HL-60 (cell line): ENCODE data around the gene ERC2.

Experiments used
- DNase-seq, 2 experiments: peaks; one replicate each; pipeline ENCODE4 v3.0.0-alpha.2; 2010 to 2020; ENCODE audit warnings: low read depth in 1 of 2, low spot score in 1 of 2
- H3K27ac ChIP-seq: fragments of 250-450 bp; sonication (Bioruptor Pico); replicated peaks from 2 replicates; pipeline ENCODE4 v1.5.1; 2020; ENCODE audit warnings: mild to moderate bottlenecking, moderate library complexity
- H3K27me3 ChIP-seq: fragments of 250-450 bp; sonication (Bioruptor Pico); 2 replicates; pipeline ENCODE4 v1.5.1; 2021; ENCODE audit warnings: mild to moderate bottlenecking, moderate library complexity; ENCODE audit not compliant: insufficient read depth, poor library complexity, severe bottlenecking
- H3K4me3 ChIP-seq: replicated peaks from 2 replicates; pipeline ENCODE4 v1.5.1; 2011; ENCODE audit warnings: mild to moderate bottlenecking, control low read depth, low read length; ENCODE audit not compliant: insufficient read depth
- GABPA ChIP-seq: IDR thresholded peaks from 2 replicates; pipeline ENCODE4 v1.6.1; 2012; ENCODE audit warnings: low read depth
- POLR2AphosphoS5 ChIP-seq: IDR thresholded peaks from 2 replicates; pipeline ENCODE4 v1.6.1; 2012; ENCODE audit warnings: low read depth
- SPI1 ChIP-seq: IDR thresholded peaks from 2 replicates; pipeline ENCODE4 v1.6.1; 2012; ENCODE audit warnings: low read depth, mild to moderate bottlenecking, borderline replicate concordance
- TF ChIP-seq, protein P1 (sequence below): IDR thresholded peaks from 2 replicates; pipeline ENCODE4 v1.6.1; 2012; ENCODE audit warnings: low read depth; ENCODE audit not compliant: insufficient replicate concordance
- TF ChIP-seq, protein P2 (sequence below): IDR thresholded peaks from one replicate; pipeline ENCODE4 v1.5.1; 2011; ENCODE audit warnings: low read length, control low read depth, inconsistent platforms; ENCODE audit not compliant: insufficient read depth

The ERC2 gene

DNA sequence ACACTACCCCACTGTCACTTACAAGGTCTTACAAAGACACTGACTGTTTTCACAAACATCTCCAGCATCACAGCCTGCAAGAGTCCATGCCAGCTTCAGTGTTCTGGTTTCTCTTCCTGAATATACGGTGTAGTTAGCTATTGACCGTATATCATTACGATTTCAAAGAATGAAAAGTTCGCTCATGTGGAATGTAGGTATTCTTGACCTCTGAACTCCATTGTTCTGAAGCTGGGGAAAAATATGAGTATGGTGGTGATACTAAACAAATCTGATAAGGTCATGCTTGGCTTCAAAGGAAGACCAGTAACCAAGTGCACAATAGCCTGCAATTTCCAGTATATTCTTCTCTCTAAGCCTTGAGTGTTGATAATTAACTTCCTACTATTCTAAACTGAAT lies 665.5 kb downstream of the ERC2 start:
- DNase-seq = no peak
- TF ChIP-seq GABPA = no peak
- TF ChIP-seq, protein P1, sequence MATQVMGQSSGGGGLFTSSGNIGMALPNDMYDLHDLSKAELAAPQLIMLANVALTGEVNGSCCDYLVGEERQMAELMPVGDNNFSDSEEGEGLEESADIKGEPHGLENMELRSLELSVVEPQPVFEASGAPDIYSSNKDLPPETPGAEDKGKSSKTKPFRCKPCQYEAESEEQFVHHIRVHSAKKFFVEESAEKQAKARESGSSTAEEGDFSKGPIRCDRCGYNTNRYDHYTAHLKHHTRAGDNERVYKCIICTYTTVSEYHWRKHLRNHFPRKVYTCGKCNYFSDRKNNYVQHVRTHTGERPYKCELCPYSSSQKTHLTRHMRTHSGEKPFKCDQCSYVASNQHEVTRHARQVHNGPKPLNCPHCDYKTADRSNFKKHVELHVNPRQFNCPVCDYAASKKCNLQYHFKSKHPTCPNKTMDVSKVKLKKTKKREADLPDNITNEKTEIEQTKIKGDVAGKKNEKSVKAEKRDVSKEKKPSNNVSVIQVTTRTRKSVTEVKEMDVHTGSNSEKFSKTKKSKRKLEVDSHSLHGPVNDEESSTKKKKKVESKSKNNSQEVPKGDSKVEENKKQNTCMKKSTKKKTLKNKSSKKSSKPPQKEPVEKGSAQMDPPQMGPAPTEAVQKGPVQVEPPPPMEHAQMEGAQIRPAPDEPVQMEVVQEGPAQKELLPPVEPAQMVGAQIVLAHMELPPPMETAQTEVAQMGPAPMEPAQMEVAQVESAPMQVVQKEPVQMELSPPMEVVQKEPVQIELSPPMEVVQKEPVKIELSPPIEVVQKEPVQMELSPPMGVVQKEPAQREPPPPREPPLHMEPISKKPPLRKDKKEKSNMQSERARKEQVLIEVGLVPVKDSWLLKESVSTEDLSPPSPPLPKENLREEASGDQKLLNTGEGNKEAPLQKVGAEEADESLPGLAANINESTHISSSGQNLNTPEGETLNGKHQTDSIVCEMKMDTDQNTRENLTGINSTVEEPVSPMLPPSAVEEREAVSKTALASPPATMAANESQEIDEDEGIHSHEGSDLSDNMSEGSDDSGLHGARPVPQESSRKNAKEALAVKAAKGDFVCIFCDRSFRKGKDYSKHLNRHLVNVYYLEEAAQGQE = no peak
- H3K4me3 ChIP-seq = no peak overlapping the region
- H3K27ac ChIP-seq = no peak overlapping the region
- no peaks in the 10 kb centered on the region for H3K27me3 ChIP-seq

DNA sequence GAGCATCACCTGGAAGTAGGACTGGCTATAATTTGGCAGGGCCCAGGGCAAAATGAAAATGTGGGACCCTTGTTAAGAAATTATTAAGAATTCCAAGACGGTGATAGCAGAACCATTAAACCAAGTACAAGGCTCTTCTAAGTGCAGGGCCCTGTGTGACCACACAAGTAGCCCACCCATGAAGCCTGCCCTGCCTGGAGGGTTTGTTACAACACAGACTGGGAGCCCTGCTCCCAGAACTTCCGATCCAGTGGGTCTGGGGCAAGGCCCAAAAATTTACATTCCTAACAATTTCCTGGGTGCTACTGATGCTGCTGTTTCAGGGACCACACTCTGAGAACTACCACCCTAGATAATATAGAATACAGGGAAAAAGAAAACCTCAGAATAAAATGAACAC lies 666.6 kb downstream of the ERC2 start:
- TF ChIP-seq GABPA = no peak
- TF ChIP-seq, protein P1 = no peak
- no peak for TF ChIP-seq POLR2AphosphoS5
- no peak for TF ChIP-seq SPI1
- TF ChIP-seq, protein P2, sequence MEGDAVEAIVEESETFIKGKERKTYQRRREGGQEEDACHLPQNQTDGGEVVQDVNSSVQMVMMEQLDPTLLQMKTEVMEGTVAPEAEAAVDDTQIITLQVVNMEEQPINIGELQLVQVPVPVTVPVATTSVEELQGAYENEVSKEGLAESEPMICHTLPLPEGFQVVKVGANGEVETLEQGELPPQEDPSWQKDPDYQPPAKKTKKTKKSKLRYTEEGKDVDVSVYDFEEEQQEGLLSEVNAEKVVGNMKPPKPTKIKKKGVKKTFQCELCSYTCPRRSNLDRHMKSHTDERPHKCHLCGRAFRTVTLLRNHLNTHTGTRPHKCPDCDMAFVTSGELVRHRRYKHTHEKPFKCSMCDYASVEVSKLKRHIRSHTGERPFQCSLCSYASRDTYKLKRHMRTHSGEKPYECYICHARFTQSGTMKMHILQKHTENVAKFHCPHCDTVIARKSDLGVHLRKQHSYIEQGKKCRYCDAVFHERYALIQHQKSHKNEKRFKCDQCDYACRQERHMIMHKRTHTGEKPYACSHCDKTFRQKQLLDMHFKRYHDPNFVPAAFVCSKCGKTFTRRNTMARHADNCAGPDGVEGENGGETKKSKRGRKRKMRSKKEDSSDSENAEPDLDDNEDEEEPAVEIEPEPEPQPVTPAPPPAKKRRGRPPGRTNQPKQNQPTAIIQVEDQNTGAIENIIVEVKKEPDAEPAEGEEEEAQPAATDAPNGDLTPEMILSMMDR = no peak
- Histone ChIP-seq H3K4me3 (no peak overlapping the region), H3K27ac (no peak overlapping the region), H3K27me3 (no peaks in the 10 kb centered on the region)
- DNase-seq = no peak

DNA sequence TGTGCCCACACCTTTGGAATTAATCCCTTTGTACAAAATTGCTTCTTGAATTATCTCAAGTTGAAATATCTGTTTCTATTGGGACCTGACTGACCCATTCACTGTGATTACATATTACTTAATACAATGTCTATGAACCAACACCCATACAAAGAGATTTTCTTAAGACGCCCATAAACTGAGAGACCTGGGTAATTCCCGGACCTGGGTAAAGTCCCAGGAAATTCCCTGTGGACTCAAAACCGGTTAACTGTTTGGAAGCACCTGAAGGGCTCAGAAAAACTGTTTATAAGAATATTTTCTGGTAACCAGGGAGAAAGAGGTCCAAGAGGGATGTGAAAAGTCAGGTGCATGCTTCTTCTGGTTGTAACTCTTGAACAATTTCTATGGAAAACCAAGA lies 667.2 kb downstream of the ERC2 start:
- TF ChIP-seq POLR2AphosphoS5 (no peak), GABPA (no peak), SPI1 (no peak)
- TF ChIP-seq, protein P2 = no peak
- TF ChIP-seq, protein P1 = no peak
- Histone ChIP-seq H3K27ac (no peak overlapping the region), H3K27me3 (no peaks in the 10 kb centered on the region), H3K4me3 (no peak overlapping the region)
- DNase-seq = no peak

DNA sequence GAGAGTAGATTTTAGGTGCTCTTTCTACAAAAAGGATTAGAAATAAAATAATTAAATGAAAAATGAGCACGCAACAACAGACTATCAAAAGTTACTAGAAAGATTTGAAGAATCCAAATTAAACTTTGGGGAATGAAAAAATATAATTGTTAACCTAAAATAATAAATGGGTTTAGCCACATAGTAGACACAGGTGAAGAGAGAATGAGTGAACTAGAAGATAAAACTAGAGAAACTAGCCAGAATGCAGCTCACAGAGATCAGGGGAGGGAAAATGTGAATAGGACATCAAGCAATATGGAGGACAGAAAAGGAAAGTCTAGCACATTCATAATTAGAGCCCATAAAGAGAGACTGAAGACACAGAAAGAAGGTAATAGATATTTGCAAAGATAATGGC lies 670.5 kb downstream of the ERC2 start:
- H3K4me3 ChIP-seq = no peak overlapping the region

More for the DNA sequence above, 670.5 kb downstream of the ERC2 start:
- TF ChIP-seq POLR2AphosphoS5 (no peak), SPI1 (no peak), GABPA (no peak)
- TF ChIP-seq, protein P1 = no peak
- H3K27ac ChIP-seq = no peak overlapping the region
- no peaks in the 10 kb centered on the region for H3K27me3 ChIP-seq
- DNase-seq = no peak
